ENCODE measurements around the gene DRC1.

The DRC1 gene

DNA sequence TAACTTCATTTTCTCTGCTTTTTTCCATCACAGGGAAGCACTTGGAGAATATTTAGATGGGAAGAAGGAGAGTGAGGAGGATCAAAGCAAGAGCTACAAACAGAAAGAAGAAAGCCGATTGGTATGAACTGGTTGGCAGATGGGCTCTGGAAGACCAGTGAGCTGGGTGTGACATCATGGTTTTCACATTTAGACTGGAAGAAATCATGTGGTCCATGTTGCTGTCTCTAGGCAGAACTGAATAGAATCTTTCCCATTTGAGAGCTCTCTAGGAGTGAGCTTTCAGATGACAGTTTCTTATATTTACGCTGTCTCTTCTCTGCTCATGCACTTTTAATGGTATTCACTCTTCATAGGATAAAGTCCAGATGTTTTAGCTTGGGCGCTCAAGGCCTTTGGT lies 12.6 kb downstream of the DRC1 start:
- TF ChIP-seq POLR2A (IDR thresholded peaks at IDR 0.05; ENCODE audit: low read depth, low read length), result no peak
- no peak for DNase-seq (ENCODE audit: insufficient read length, low spot score)
- no peak for FAIRE-seq

GRCh38 chr2:26421961-26422360 lies 20.2 kb downstream of the DRC1 start:
- FAIRE-seq (no peak), DNase-seq (ENCODE audit: insufficient read length, low spot score) (no peak)
- TF ChIP-seq POLR2A (IDR thresholded peaks at IDR 0.05; ENCODE audit: low read depth, low read length), result no peak

- FAIRE-seq (no peak), DNase-seq (ENCODE audit: insufficient read length, low spot score) (no peak)
- TF ChIP-seq POLR2A (IDR thresholded peaks at IDR 0.05; ENCODE audit: low read depth, low read length), result no peak
Observed at GRCh38 chr2:26422947-26423629, 21.4 kb downstream of the DRC1 start.

GRCh38 chr2:26423750-26424149 lies 22.0 kb downstream of the DRC1 start:
- no peak for FAIRE-seq
- TF ChIP-seq POLR2A (IDR thresholded peaks at IDR 0.05; ENCODE audit: low read depth, low read length), result no peak
- DNase-seq (ENCODE audit: insufficient read length, low spot score), result no peak

DNA sequence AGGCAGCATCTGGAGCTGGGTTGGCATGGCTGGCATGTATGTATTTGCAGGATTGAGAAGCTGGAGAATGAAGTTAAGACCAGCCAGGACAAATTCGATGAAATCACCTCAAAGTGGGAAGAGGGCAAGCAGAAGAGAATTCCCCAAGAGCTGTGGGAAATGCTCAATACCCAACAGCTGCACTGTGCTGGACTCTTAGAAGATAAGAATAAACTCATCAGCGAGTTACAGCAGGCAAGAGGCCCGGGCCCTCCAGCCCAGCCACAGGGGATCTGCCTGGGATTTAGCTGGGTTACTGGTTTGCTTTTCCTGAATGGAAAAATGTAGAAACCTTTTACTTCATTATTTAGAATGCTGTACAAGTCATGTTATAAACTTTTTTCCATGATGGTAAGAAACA lies 22.5 kb downstream of the DRC1 start:
- FAIRE-seq (no peak), DNase-seq (ENCODE audit: insufficient read length, low spot score) (no peak)
- TF ChIP-seq POLR2A (IDR thresholded peaks at IDR 0.05; ENCODE audit: low read depth, low read length), result no peak

- no peak for TF ChIP-seq POLR2A (IDR thresholded peaks at IDR 0.05; ENCODE audit: low read depth, low read length)
- no peak for FAIRE-seq
Observed at GRCh38 chr2:26428846-26429245, 27.1 kb downstream of the DRC1 start.

DNA sequence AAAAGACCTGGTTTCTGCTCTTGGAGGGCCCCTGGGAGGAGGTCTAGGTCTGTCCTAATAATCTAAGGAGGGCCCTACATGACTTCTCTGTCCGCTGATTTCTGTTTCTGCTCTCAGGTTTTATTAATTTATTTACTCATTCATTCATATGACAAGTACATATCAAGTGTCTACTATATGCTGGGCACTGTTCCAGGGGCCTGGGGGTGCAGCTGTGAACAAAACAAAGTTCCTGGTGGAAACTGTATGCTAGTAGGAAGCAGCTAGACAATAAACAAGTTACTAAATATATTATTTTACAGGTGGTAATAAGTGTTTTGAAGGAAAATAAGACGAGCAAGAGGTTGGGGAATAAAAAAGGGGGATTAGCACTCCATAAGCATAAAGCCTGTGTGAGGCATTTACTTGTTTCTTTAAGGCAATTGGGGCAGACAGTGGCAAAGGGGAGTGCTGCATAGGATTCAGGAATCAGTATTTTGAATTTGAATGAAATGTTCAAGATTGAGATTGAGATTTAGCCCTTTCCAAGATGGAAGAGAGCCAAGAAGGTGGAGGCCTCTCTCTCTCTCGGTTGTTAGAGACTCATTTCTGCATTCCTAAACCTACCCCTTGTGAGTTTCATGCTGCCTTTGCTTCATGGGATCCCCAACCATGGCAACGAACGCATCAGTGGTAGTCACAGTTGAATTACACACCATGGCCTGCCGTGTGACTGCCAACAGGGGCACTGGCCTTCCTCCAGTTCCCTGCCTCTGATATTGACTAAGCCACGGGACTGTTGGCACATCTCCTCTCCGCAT lies 28.3 kb downstream of the DRC1 start:
- no peak for DNase-seq (ENCODE audit: insufficient read length, low spot score)
- TF ChIP-seq POLR2A (IDR thresholded peaks at IDR 0.05; ENCODE audit: low read depth, low read length), result no peak
- FAIRE-seq, result no peak

More at GRCh38 chr2:26428846-26429245, 27.1 kb downstream of the DRC1 start:
- DNase-seq (ENCODE audit: insufficient read length, low spot score), result no peak

DNA sequence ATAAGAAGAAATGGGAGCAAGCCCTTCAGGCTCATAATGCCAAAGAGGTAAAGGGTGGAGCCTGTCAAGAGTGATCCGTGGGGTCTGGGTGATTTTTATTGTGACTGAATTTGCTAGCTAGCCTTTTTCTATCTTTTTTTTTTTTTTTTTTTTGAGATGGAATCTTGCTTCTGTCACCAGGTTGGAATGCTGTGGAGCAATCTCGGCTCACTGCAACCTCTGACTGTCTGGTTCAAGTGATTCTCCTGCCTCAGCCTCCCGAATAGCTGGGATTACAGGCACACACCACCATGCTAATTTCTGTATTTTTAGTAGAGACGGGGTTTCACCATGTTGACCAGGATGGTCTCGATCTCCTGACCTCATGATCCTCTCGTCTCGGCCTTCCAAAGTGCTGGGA lies 29.1 kb downstream of the DRC1 start:
- no peak for TF ChIP-seq POLR2A (IDR thresholded peaks at IDR 0.05; ENCODE audit: low read depth, low read length)
- DNase-seq (ENCODE audit: insufficient read length, low spot score), result no peak
- no peak for FAIRE-seq

- TF ChIP-seq POLR2A (IDR thresholded peaks at IDR 0.05; ENCODE audit: low read depth, low read length), result no peak
- DNase-seq (ENCODE audit: insufficient read length, low spot score) (no peak), FAIRE-seq (no peak)
Observed at GRCh38 chr2:26432363-26432762, 30.6 kb downstream of the DRC1 start.

- no peak for DNase-seq (ENCODE audit: insufficient read length, low spot score)
- no peak for TF ChIP-seq POLR2A (IDR thresholded peaks at IDR 0.05; ENCODE audit: low read depth, low read length)
- FAIRE-seq, result no peak
Observed at GRCh38 chr2:26432859-26433258, 31.1 kb downstream of the DRC1 start.

GRCh38 chr2:26435106-26435505 lies 33.4 kb downstream of the DRC1 start:
- no peak for DNase-seq (ENCODE audit: insufficient read length, low spot score)
- no peak for TF ChIP-seq POLR2A (IDR thresholded peaks at IDR 0.05; ENCODE audit: low read depth, low read length)
- no peak for FAIRE-seq

DNA sequence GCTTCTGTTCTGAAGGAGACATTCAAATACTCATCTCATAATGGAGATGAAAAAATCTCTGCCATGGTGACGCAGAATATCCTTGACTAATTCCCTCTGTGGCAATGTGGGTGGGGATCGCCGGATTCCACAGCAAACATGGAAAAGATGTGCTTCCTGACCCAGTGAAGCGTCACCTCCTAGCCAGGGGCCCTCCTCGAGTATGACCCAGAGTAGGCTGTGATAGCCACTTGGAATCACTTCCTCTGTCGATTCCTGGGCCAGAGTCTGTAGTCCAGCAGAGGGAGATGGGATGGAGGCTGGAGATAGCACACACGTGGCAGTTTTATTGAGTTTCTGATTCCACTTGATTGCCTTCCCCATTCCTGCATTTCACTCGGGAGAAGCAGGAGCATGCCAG lies 36.8 kb downstream of the DRC1 start:
- DNase-seq (ENCODE audit: insufficient read length, low spot score) (no peak), FAIRE-seq (no peak)
- TF ChIP-seq POLR2A (IDR thresholded peaks at IDR 0.05; ENCODE audit: low read depth, low read length), result no peak

- FAIRE-seq (no peak), DNase-seq (ENCODE audit: insufficient read length, low spot score) (no peak)
- TF ChIP-seq POLR2A (IDR thresholded peaks at IDR 0.05; ENCODE audit: low read depth, low read length), result no peak
Observed at GRCh38 chr2:26438926-26439325, 37.2 kb downstream of the DRC1 start.

DNA sequence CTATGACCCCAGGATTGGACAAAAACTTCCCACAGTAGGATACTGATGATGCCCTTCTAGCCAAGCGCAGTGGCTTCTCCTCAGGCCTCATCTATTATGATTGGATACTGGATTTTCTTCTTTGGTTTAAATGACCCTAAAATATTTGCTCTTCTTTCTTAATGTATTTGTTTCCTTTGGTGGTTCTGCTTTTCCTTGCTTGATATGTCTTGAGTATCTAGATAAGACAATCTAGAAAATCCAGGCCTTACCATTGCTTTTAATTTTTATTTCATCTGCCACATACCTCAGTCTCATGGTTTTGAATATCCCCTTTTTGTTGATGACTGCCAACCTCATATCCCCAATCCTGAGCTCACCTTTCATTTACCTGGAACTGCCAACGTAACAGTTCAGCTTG lies 40.6 kb downstream of the DRC1 start:
- no peak for FAIRE-seq
- no peak for TF ChIP-seq POLR2A (IDR thresholded peaks at IDR 0.05; ENCODE audit: low read depth, low read length)

DNA sequence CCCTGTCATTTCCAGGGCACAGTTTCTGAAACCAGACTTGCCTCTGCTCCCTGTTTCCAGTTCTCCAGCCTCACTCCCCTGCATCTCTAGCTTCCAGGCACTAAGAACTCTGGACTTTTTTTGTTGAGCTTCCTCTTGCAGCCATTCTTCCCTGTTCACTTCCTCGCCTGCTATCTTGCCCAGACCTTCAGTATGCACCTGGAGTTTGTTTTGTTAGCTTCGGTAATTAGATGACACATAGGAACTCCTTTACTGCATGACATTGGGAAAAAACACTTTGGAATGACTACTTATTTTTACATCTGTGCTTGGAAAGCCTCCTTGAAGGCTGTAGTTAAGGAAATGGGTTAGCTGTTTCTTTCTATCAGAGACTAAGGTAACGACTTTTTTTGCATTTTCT lies 41.0 kb downstream of the DRC1 start:
- no peak for FAIRE-seq
- DNase-seq (ENCODE audit: insufficient read length, low spot score), result no peak
- no peak for TF ChIP-seq POLR2A (IDR thresholded peaks at IDR 0.05; ENCODE audit: low read depth, low read length)

More for the DNA sequence above, 40.6 kb downstream of the DRC1 start:
- no peak for DNase-seq (ENCODE audit: insufficient read length, low spot score)
